GM21723 (cell line): ENCODE results near the gene BBLN.
"Not testable (repeated sequence)": the region's sequence is repeated elsewhere in the genome, so short reads cannot be mapped to it uniquely, and the experiment has no call there.

Source experiments
- ATAC-seq: cut with Tn5 transposase; IDR thresholded peaks from one replicate; pipeline ENCODE4 v1.9.1; 2021; ENCODE audit warnings: mild to moderate bottlenecking, moderate library complexity; ENCODE audit not compliant: unreplicated experiment

BBLN gene

DNA sequence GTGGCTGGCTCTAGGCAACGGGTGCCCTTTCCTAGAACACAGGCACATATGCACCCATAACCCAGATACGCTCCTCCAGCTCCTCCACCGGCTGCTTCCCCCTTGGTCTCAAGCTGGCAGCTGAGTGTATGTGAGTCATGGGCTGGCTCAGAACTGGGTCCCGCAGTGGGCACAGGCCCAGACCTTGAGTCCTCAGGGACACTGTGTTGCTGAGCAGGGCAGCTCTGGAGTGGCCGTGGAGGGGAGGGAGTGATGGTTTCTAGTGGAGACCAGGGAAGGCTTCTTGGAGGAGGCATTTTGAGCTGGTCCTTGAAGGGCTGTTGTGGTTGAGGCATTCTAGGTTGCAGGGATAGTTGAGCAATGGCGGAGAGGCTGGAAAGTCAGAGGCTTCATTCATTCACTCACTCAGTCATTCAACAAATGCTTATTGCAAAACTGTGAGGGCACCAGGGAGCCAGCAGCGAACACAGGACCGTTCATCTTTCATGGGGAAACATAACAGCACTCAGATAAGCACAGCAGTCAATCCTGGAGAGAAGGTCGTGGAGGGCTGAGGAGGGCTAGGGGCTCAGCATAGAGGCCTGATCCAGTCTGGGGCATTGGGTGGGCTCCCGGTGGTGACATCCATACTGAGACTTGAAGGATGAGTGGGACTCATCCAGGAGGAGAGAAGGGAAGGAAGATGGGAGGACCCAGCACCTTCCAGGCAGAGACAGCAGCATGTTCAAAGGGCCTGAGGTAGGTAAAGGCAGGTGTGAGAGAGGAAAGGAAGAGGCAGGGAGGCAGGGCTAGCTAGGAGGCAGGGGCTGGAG lies 2.4 kb downstream of the BBLN start:
- ATAC-seq, result no peak

DNA sequence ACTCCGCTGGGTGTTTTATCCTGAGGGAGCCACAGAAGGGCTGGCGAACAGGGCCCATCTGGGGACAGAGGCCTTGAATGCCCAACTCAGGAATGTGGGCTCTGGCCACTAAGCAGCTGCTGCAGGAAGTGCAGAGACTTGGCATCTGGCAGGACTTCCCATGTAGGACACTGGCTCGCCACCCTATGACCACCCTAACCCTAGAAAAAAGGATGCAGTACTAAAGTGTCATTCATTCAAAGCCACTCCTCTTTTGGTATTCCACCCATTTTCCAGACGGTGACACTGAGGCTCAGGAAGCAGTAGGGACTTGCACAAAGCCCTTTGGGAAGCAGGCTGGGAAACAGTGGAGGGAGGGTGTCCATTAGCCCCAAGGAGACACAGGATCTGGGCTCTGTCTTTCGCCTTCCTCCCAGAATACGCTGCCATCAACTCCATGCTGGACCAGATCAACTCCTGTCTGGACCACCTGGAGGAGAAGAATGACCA lies 3.0 kb downstream of the BBLN start:
- no peak for ATAC-seq

DNA sequence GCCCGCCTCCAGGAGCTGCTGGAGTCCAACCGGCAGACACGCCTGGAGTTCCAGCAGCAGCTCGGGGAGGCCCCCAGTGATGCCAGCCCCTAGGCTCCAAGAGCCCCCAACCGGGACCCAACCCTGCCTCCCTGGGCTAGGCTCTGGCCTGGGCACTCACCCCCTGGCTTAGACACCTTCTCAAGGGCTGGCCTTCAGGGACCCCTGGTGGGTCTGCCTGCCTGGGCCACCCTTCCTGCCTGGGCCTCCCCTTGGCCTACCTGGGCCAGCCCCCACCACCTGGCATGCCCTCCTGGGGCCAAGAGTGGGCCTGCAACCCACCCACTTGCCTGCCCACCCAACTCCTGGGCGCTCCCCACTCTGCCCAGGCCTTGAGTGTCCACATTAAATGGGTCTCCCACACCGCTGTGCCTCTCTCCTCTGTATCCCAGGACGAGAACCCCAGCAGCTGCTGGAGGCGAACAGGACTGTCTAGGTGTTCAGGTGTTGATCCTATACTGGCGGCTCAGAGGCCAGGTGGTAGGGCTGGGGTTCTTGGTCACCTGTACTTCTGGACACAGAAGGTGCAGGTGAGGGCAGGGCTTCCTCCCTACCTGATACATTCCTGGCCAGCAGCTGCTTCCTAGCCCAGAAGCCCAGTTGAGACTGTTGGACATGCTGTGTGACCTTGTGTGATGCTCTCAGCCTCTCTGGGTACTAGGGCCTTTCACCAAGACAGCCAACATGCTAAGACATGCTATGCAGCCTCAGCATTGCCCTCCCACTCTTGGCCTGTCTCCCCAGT lies 3.6 kb downstream of the BBLN start:
- no peak for ATAC-seq

DNA sequence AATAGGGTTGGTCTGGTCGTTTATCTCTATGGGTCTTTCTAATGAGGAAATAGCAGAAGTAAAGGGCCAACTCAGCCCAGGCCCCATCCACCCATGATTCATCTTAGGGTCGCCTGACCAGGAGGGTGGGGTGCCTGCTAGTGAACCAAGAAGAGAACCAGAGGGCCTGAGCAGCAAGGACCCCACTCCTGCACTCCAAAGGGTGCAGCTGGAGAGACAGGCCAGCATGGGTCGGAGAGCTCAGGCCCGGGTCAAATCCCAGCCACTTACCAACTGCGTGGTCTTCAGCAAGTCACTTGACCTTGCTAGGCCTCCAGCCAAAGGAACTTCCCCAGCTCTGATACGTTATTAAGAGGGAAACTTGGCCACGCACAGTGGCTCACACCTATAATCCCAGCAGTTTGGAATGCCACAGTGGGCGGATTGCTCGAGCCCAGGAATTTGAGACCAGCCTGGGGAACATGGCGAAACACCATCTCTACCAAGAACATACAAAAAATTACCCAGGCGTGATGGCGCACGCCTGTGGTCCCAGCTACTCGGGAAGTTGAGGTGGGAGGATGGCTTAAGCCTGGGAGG lies 4.3 kb downstream of the BBLN start:
- no peak for ATAC-seq

DNA sequence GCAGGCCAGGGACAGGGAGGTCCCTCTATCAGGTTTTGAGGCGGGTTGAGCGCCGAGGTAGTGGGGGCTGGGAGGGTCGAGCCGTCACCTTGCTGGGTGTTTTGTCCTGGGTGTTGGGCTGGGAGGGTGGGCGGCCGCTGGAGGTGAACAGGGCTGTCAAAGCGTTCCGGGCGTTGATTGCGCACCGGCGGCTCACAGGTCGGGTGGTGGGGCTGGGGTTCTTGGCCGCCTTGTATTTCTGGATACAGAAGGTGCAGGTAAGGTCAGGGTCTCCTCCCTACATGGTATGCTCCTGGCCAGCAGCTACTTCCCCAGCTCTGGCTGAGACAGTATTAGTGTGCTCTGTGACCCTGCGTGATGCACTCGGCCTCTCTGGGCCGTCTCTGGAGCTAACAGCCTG lies 6.1 kb downstream of the BBLN start:
- ATAC-seq, result no peak

DNA sequence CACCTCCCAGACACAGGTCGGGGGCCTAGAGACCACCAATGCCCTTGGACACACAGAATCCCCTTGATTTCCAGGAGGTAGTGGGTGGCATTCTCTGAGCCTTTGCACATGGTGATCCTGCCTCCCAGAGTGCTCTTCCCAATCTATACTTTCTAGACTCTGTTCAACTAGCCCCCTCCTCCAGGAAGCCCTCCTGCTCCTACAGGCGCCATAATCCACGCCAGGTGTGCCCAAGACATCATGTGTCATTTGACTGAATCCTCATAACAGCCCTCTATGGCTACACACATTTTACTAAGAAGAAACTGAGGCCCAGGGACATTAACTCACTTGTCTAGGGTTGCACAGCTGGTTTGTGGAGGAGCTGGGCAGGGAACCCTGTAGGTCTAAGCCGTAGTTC lies 7.1 kb downstream of the BBLN start:
- no peak for ATAC-seq

DNA sequence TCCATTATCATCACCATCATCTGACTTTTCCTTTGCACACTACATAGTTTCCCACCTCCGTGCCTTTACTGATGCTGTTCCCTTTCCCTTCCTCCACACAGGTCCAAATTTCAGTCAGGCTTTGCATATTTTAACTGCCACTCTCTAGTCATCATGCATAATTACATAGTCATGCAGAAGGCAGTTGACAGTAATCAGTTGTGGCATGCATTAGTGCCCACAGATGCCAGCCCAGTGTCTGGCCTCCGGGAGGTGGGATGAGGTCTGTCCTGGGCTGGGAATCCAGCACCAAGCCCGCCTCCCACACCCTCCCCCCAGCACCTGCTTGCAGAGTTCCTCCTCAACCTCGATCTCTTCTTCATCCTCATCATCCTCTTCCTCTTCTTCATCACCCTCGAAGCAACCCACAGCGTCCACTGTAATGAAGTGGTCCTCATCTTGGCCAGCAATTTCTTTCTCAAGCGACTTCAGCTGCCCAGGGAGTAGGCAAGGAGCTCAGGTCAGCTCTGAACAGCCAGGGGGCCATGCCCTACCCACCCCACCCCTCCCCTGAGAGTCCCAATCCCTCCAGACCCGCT lies 8.8 kb downstream of the BBLN start:
- no peak for ATAC-seq

DNA sequence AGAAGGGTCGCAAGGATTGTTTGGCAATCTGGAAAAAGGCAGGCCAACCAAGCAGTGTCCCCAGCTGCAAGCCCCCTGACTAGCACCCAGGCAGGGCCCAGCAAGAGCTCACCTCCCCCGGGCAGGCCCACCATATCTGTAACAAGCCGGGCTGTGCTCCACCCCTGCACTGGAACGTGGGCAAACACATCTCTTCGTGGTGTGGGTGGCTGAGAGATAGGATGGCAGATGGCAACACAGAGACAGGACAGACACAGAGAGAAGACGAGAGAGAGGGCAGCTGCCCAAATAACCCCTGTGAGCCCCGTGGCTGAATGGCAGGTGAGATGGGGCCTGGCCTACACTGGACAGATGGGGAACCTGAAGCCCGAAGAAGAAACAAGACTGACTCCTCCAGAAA lies 9.4 kb downstream of the BBLN start:
- ATAC-seq, result no peak

DNA sequence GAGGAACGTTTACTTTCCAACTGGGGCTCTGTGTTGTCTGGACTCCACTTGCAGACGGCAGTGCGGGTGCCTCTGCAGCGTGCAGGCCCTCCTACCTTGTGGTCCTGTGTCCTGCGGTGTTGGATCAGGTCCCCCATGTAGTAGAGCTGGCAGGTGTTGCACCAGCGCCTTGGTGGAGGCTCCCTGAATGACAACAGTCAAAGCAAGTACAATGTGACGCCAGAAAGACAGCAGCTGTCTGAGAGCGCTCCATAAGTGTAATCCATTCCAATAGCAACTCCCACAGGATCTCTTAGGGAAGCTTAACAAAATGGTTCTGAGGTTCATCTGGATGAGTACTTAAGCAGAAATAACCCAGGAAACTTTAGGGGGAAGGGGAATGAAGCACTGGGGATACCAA lies 9.9 kb downstream of the BBLN start:
- ATAC-seq, result no peak

DNA sequence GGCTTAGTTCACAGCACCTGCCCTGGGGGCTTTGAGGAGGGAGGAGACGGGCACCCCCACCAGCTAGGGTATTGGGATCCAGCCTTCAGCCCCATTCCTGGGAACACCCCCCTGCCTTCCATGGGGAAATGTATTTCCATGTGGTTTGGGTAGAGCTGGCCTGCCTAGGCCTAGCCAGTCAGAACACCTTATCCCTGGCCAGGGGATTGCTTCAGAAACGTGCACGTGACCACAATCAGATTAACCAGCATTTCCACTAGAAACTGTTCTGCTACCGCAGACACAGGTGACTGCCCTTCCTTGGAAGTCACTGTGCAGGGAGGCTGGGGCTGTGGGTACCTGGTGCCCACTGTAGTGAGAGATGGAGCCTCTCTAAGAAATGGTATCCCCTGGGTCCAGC lies 14.0 kb downstream of the BBLN start:
- ATAC-seq, result no peak

DNA sequence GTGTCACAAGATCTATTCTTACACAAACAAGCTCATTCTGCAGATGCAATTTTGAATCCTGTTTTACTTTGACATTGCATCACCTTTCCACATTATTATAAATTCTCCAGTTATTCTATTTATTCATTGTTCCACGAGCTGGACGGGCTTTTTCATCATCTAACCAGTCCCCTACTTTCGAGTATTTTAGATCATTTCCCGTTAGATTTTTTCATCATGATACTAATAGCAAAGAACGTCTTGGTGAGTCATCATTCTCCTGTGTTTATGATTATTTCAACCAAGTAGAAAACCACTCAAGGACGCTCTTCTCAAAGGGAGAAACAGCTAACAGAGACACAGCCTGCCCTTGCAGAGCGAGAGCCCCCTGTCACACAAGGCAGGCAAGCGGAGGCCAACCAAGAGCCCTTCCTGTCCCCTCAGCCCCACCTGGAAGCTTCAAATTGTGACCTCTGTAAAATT lies 15.1 kb downstream of the BBLN start:
- ATAC-seq, result no peak

DNA sequence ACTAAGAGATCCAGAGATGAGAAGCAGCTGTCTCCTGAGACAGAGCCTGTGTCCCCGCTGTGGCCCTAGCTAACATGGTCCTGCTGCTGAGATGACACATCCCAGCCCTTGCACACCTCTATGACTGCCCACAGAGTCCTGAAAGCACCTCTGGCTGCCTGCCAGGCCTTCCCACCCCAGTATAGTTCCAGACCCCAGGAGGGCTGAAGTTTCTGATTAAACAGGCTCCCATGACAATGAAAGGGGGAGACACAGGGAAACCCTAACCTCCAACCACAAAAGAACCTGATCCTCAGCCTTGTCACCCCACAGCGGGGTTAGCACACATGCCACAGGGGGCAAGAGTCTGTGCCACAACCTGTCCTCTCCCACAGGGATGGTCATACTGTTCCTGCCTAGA lies 15.7 kb downstream of the BBLN start:
- no peak for ATAC-seq

DNA sequence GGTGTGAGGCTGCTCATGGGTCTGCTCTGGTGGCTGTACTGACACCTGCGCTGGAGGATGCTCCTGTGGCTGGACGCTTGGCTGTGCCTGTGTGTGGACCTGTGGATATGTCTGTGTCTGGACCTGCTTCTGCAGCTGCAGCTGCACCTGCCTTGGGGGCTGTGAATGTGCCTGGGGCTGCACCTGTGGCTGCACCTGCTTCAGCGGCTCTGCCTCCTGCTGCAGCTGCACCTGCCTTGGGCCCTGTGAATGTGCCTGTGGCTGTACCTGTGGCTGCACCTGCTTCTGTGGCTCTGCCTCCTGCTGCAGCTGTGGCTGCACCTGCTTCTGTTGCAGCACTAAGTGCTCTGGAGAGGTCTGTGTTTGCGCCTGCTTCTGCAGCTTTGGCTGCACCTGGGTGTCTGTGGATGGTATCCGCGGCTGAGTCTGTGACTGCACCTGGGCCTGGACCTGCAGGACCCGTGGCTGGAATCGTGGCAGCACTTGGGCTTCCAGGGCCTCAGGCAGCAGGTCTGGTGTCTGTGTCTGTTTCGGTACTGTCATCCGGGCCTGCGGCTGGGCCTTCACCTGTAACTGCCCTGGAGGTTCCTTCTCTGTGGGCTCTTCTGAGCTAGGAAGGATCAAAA lies 18.9 kb downstream of the BBLN start:
- no peak for ATAC-seq

DNA sequence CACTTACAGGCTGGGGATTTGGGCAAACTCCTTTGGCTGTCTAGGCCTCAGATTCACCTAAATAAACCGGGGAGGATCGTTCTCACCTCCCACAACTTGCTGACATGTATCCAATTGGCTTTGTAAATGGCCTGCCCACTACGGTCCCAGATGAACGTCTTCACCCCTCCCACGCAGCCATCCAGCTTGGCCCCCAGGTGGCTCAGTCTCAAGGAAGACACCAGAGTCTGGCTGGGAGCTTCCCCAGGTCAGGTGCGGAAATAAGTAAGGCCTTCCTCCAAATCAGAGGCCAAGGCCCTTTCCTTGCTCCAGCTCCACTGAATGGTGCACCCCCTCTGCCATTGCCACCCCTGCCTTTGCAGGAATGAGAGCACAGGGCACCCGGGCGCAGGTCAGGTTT lies 19.9 kb downstream of the BBLN start:
- no peak for ATAC-seq

DNA sequence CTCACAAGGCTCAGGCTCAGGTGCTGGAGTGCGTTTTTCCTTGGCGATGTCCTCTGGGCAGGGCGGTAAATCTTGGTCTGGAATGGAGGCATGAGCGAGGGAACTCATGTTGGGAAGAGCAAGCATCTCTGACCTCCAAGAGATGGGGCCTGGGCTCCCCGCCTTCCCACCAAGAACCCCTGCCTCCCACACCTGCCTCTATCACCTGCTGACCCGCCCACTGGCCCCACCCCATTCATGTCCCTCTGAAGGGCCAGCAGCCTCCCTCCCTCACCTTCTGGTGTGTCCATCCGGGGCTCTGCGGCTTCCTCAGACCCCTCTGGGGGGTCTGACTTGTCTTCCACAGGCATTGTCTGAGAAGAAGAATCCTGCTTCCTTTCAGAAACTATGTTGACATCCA lies 20.4 kb downstream of the BBLN start:
- no peak for ATAC-seq

DNA sequence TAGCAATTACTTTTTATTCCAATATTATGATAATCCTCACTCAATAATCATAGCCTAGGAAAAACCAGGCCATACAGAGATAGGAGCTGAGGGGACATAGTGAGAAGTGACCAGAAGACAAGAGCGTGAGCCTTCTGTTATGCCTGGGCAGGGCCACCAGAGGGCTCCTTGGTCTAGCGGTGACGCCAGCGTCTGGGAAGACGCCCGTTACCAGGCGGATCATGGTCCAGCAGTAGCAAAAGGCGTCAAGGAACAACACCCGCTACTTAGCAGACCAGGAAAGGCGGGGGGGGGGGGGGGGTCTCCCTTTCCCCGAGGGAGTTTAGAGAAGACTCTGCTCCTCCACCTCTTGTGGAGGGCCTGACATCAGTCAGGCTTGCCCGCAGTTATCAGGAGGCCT lies 21.4 kb downstream of the BBLN start:
- not testable (repeated sequence) for ATAC-seq

DNA sequence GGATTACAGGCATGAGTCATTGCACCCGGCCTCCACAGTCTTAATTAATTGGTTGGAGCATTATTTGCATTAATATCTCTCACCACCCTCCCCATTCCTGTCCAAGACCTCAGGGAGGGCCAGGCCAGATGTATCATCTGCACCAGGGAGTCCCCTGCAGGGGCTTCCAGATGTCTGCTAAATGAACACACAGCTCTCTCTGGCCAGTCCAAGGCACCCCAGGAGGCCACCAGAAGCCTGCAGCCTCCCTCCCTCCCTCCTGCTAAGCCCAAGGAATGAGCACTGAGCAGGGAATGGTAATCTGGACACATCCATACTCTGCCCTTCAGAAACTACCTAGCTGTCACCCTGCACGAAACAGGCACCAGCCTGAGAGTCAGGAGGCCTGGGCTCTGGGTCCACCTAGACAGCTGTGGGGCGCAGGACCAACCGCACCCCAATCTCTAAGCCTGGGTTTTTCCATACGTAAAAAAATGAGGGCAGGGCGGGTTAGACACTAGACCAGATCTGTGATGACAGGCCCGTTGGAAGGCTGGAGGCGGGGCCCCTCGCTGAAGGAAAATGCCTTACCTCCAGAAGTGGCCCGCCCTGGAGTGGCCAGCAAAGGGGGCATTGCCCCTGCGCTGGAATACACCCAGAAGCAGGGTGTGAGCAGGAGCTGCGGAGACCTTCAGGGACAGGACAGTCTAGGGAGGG lies 23.0 kb downstream of the BBLN start:
- ATAC-seq, result no peak

DNA sequence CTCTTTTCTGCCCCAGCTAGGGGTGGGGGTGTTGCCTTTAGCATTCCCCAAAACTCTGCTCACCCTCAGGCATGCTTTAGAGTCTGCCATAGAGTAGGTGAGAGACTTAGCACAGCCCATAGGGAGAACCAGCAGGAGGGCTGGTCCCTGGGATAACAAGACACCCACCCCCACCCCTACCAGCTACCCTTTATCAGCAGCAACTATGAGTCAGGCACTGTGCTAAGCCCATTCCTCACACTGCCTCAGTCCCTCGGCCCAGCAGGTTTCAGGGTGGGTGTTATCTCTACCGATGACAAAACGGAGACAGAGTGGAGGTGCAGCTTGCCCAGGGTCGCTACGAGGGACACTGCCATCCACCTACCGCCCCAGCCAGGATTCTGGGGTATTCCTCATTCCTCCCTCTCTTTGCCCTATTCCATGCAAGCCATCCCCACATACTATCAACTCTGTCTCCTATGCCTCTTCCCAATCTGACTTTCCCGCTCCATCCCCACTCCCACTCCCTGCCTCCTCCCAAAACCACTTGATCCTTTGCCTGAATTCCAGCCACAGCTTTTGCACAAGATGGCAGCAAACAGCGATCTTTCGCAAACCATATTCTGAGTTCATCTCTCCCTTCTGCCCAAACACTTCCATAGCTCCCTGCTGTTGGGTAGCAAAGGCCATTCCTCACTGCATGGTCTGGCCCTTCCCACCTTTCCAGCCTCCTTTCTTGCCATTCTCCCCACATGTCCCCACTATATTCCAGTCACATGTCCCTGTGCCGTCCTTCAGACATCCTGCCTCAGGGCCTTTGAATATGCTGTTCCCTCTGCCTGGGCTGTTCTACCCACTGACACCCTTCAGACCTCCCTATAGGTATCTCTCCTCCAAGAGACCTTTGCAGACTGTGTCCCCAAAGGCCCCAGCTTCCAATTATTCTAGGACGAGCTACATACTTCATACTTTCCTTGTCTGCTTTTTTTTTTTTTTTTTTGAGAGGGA lies 26.2 kb downstream of the BBLN start:
- ATAC-seq, result no peak

DNA sequence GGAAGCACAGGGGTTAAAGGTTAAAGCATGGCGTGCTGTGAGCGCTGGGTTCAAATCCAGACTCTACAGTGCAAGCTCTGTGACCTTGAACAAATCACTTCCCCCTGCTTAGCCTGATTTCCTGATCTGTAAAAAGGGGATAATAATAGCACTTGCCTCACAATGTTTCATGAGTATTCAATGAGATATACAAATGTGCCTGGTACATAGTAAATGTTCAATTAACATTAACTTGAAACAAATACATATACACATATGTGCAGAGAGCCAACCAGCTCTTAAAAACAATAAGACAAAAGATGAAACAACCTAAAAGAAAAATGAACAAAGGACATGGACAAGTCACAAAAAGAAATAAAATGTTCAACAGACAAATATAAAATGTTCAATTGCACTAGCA lies 27.3 kb downstream of the BBLN start:
- ATAC-seq, result no peak
